Forelimb muscle (tissue), 1 donor: Measurements from ENCODE around the gene ETV6. TPM values are rescaled to one million over a fixed set of nuclear protein-coding genes. Genes with fewer than 3 reads are reported as not detected.

ENCODE experiments used
- DNase-seq: peaks from one replicate; pipeline ENCODE4 v3.0.0-alpha.2; 2013; ENCODE audit warnings: low read depth
- polyA plus RNA-seq: library from polyadenylated mRNA; unstranded; fragments of 120-200 nt; gene quantifications from one replicate; pipeline ENCODE4 v1.2.1, GENCODE V29; 2013; ENCODE audit not compliant: insufficient read length

The ETV6 gene
- polyA plus RNA-seq, 1 donor, result 10.9 TPM

- DNase-seq, result no peak
Measured at GRCh38 chr12:11739980-11740577, 90.6 kb downstream of the ETV6 start.

GRCh38 chr12:11741434-11742092 lies 92.1 kb downstream of the ETV6 start:
- no peak for DNase-seq

- DNase-seq, result no peak
Measured at GRCh38 chr12:11743423-11744409, 94.2 kb downstream of the ETV6 start.

GRCh38 chr12:11744410-11744801 lies 94.9 kb downstream of the ETV6 start:
- no peak for DNase-seq

GRCh38 chr12:11745113-11745512 lies 95.6 kb downstream of the ETV6 start:
- DNase-seq, result no peak

GRCh38 chr12:11746024-11746771 lies 96.7 kb downstream of the ETV6 start:
- no peak for DNase-seq

- DNase-seq, result no peak
Measured at GRCh38 chr12:11746940-11747716, 97.7 kb downstream of the ETV6 start.

GRCh38 chr12:11747969-11748368 lies 98.5 kb downstream of the ETV6 start:
- DNase-seq, result no peak

GRCh38 chr12:11748903-11749302 lies 99.4 kb downstream of the ETV6 start:
- DNase-seq, result no peak

- no peak for DNase-seq
Measured at GRCh38 chr12:11749943-11750690, 100.6 kb downstream of the ETV6 start.

GRCh38 chr12:11752403-11753149 lies 103.1 kb downstream of the ETV6 start:
- no peak for DNase-seq

GRCh38 chr12:11753150-11753499 lies 103.7 kb downstream of the ETV6 start:
- no peak for DNase-seq

GRCh38 chr12:11753826-11754225 lies 104.4 kb downstream of the ETV6 start:
- no peak for DNase-seq

- no peak for DNase-seq
Measured at GRCh38 chr12:11754256-11754655, 104.8 kb downstream of the ETV6 start.

GRCh38 chr12:11755302-11755930 lies 105.9 kb downstream of the ETV6 start:
- no peak for DNase-seq

- DNase-seq, result no peak
Measured at GRCh38 chr12:11756022-11756421, 106.5 kb downstream of the ETV6 start.

GRCh38 chr12:11756523-11756922 lies 107.0 kb downstream of the ETV6 start:
- no peak for DNase-seq

GRCh38 chr12:11757095-11757494 lies 107.6 kb downstream of the ETV6 start:
- DNase-seq, result no peak

GRCh38 chr12:11757531-11757930 lies 108.1 kb downstream of the ETV6 start:
- no peak for DNase-seq
